ENCODE results near the gene CORO2A. TPM values are rescaled to one million over a fixed set of nuclear protein-coding genes. Genes with fewer than 3 reads are reported as not detected.

CORO2A gene
- total RNA-seq, 1 experiment from 2014 or later, result 15.8 TPM

DNA sequence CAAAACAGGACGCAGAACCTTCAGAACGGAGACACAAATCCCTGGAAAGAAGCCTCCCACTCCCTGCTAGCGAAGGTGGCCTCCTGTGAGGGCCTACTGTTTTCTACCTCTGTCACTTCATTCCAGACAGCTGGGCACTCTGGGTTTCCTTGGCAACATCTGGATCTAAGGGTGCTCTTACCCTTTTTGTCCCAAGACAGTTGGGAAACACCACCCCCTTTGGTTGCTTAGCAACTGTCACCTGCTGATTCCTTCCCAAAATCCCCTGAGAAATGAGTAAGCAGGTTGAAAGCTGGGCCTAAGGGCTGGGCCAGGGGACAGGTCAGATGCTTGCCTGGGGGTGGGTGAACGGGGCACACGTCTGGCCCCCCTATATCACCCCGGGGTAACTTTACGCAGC, 106.5 kb downstream of the CORO2A start:
- Histone ChIP-seq H2BK15ac (ENCODE audit: low read depth, low read length) (no peak overlapping the region), H2BK120ac (ENCODE audit: low read depth, low read length, poor library complexity, severe bottlenecking) (no peak overlapping the region), H3K9ac (ENCODE audit: extremely low read depth, insufficient read length, low read length) (no peak overlapping the region), H2AK5ac (ENCODE audit: insufficient read length, low read length) (no peak overlapping the region), H2BK5ac (ENCODE audit: insufficient read length, low read length) (no peak overlapping the region), H3T11ph (ENCODE audit: low read length) (no peak overlapping the region), H2AFZ (ENCODE audit: low read length) (no peak overlapping the region), H3K79me2 (ENCODE audit: insufficient read depth, low read length) (no peaks in the 10 kb centered on the region), H2BK20ac (ENCODE audit: low read depth, low read length, poor library complexity, severe bottlenecking) (no peak overlapping the region), H3K4me1 (ENCODE audit: insufficient read depth, low read length) (no peaks in the 10 kb centered on the region; the same call in 1 of the 2 replicates), H2BK12ac (ENCODE audit: insufficient read length, low read depth, low read length) (no peak overlapping the region), H3K18ac (ENCODE audit: insufficient read length, low read depth, low read length) (no peak overlapping the region), H3K27me3 (ENCODE audit: insufficient read depth, low read length) (no peaks in the 10 kb centered on the region), H4K20me1 (ENCODE audit: control insufficient read depth, insufficient read depth, insufficient read length) (no peaks in the 10 kb centered on the region), H4K91ac (ENCODE audit: insufficient read length, low read depth, low read length) (no peak overlapping the region), H3K9me3 (ENCODE audit: control insufficient read depth, low read depth, low read length) (no peaks in the 10 kb centered on the region), H4K5ac (ENCODE audit: insufficient read length, low read depth, low read length) (no peak overlapping the region), H3K23ac (ENCODE audit: insufficient read length, low read depth, low read length) (no peak overlapping the region), H3K4me2 (ENCODE audit: insufficient read depth, insufficient read length, low read length) (no peak overlapping the region), H3K23me2 (ENCODE audit: insufficient read length, low read depth, low read length, poor library complexity, severe bottlenecking) (no peaks in the 10 kb centered on the region), H3K56ac (ENCODE audit: insufficient read length, low read depth, low read length) (no peak overlapping the region), H3K27ac (ENCODE audit: insufficient read length, low read depth, low read length) (no peak overlapping the region), H3K14ac (ENCODE audit: insufficient read depth, low read length) (no peak overlapping the region), H4K8ac (replicated peaks; ENCODE audit: insufficient read length, low read depth, low read length) (no peak overlapping the region), H3K4ac (ENCODE audit: low read depth, low read length) (no peak overlapping the region), H3K79me1 (ENCODE audit: insufficient read depth, low read depth, low read length, poor library complexity, severe bottlenecking) (no peaks in the 10 kb centered on the region)
- H3K27ac Mint-ChIP-seq, result peak overlapping the region in 2 of 3 experiments; percentile 42 to 72; a peak in 4 of 7 replicates
- TF ChIP-seq, protein P1, sequence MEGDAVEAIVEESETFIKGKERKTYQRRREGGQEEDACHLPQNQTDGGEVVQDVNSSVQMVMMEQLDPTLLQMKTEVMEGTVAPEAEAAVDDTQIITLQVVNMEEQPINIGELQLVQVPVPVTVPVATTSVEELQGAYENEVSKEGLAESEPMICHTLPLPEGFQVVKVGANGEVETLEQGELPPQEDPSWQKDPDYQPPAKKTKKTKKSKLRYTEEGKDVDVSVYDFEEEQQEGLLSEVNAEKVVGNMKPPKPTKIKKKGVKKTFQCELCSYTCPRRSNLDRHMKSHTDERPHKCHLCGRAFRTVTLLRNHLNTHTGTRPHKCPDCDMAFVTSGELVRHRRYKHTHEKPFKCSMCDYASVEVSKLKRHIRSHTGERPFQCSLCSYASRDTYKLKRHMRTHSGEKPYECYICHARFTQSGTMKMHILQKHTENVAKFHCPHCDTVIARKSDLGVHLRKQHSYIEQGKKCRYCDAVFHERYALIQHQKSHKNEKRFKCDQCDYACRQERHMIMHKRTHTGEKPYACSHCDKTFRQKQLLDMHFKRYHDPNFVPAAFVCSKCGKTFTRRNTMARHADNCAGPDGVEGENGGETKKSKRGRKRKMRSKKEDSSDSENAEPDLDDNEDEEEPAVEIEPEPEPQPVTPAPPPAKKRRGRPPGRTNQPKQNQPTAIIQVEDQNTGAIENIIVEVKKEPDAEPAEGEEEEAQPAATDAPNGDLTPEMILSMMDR (conservative IDR thresholded peaks at IDR 0.05), result no peak
- H3K9me3 Mint-ChIP-seq, result peaks cover 0 to 4% of the 10 kb centered on the region in 2 experiments; a peak in 2 of 5 replicates
- peaks cover 7 to 37% (median 26%) of the 10 kb centered on the region in 3 experiments for H3K36me3 Mint-ChIP-seq (ENCODE audit: insufficient read depth in 1 of 3, low read depth in 3 of 3)
- no peak overlapping the region for H3K4me3 Mint-ChIP-seq
- no CpG with 5 or more reads among the region's 7 CpGs for WGBS (ENCODE audit: extremely low coverage, insufficient read length, low lambda C conversion rate)
- DNase-seq, result peak; percentile 71
- peaks cover 10% of the 10 kb centered on the region for H3K27me3 Mint-ChIP-seq (ENCODE audit: low read depth)
- H3K4me1 Mint-ChIP-seq, result peaks cover 31 to 35% of the 10 kb centered on the region in 2 experiments
